Liver (tissue), 3 donors: ENCODE measurements around the gene AP2A2.

Experiments used
- HNF4A ChIP-seq, 2 donors: conservative IDR thresholded peaks; 2 replicates each; pipeline ENCODE4 v1.6.1; 2016; ENCODE audit warnings: antibody characterized with exemption in 2 of 2, mild to moderate bottlenecking in 2 of 2
- JUND ChIP-seq, 2 donors: IDR thresholded peaks; 2 replicates each; pipeline ENCODE4 v1.6.1; 2016; ENCODE audit warnings: antibody characterized with exemption in 2 of 2
- MAX ChIP-seq: IDR thresholded peaks from 2 replicates; pipeline ENCODE4 v1.6.1; 2016; ENCODE audit warnings: antibody characterized with exemption
- SP1 ChIP-seq: IDR thresholded peaks from 2 replicates; pipeline ENCODE4 v1.6.1; 2018; ENCODE audit warnings: antibody characterized with exemption, mild to moderate bottlenecking
- TAF1 ChIP-seq: conservative IDR thresholded peaks from 2 replicates; pipeline ENCODE4 v1.6.1; 2016; ENCODE audit warnings: antibody characterized with exemption, mild to moderate bottlenecking
- TF ChIP-seq, protein P1 (sequence below): IDR thresholded peaks from 2 replicates; pipeline ENCODE4 v1.6.1; 2016; ENCODE audit warnings: antibody characterized with exemption, mild to moderate bottlenecking
- TF ChIP-seq, protein P2 (sequence below): fragments of 150-350 bp; IDR thresholded peaks from 2 replicates; pipeline ENCODE4 v1.5.1; 2017; ENCODE audit warnings: improper control_type of control experiment, low read depth, low read length; ENCODE audit not compliant: missing input control
- donor health status: healthy.
- donor health status: healthy.

DNA sequence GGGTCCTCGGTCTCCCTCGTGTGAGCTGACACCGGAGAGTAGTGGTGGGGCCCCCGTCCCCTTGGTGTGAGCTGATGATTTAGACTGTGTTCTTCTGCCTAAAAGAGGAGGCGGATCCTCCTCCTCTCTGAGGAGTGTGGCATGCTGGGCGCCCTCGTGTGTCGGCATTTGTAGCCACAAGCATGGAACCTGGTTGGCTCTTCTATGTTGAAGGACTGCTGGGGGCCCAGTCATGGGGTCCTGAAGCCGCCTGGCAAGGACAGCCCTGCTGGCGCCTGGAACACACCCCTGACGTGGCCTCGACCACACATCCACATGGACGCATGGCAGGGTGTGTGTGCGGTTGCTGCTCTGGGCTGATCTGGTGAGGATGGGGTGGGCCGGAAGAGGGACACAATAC, 50.2 kb downstream of the AP2A2 start:
- TF ChIP-seq TAF1 (no peak), JUND (IDR thresholded peaks at IDR 0.05) (no peak), MAX (no peak), SP1 (no peak), HNF4A (conservative IDR thresholded peaks at IDR 0.05) (no peak)
- TF ChIP-seq, protein P1, sequence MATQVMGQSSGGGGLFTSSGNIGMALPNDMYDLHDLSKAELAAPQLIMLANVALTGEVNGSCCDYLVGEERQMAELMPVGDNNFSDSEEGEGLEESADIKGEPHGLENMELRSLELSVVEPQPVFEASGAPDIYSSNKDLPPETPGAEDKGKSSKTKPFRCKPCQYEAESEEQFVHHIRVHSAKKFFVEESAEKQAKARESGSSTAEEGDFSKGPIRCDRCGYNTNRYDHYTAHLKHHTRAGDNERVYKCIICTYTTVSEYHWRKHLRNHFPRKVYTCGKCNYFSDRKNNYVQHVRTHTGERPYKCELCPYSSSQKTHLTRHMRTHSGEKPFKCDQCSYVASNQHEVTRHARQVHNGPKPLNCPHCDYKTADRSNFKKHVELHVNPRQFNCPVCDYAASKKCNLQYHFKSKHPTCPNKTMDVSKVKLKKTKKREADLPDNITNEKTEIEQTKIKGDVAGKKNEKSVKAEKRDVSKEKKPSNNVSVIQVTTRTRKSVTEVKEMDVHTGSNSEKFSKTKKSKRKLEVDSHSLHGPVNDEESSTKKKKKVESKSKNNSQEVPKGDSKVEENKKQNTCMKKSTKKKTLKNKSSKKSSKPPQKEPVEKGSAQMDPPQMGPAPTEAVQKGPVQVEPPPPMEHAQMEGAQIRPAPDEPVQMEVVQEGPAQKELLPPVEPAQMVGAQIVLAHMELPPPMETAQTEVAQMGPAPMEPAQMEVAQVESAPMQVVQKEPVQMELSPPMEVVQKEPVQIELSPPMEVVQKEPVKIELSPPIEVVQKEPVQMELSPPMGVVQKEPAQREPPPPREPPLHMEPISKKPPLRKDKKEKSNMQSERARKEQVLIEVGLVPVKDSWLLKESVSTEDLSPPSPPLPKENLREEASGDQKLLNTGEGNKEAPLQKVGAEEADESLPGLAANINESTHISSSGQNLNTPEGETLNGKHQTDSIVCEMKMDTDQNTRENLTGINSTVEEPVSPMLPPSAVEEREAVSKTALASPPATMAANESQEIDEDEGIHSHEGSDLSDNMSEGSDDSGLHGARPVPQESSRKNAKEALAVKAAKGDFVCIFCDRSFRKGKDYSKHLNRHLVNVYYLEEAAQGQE, result no peak
- TF ChIP-seq, protein P2, sequence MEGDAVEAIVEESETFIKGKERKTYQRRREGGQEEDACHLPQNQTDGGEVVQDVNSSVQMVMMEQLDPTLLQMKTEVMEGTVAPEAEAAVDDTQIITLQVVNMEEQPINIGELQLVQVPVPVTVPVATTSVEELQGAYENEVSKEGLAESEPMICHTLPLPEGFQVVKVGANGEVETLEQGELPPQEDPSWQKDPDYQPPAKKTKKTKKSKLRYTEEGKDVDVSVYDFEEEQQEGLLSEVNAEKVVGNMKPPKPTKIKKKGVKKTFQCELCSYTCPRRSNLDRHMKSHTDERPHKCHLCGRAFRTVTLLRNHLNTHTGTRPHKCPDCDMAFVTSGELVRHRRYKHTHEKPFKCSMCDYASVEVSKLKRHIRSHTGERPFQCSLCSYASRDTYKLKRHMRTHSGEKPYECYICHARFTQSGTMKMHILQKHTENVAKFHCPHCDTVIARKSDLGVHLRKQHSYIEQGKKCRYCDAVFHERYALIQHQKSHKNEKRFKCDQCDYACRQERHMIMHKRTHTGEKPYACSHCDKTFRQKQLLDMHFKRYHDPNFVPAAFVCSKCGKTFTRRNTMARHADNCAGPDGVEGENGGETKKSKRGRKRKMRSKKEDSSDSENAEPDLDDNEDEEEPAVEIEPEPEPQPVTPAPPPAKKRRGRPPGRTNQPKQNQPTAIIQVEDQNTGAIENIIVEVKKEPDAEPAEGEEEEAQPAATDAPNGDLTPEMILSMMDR, result no peak
